Loucy (cell line): ENCODE measurements around the gene DKK3.

Experiments
- H2AFZ ChIP-seq: fragments of 200-600 bp; sonication (generic); 2 replicates; pipeline ENCODE4 v1.6.0; 2016; ENCODE audit warnings: antibody characterized with exemption, mild to moderate bottlenecking, low read length, moderate library complexity
- H3F3A ChIP-seq: fragments of 200-600 bp; 2 replicates; pipeline ENCODE4 v1.6.0; 2016; ENCODE audit warnings: antibody characterized with exemption, low read depth, mild to moderate bottlenecking
- H3K27me3 ChIP-seq: fragments of 200-600 bp; sonication (generic); 2 replicates; pipeline ENCODE4 v1.6.1; 2014; ENCODE audit warnings: low read length, mild to moderate bottlenecking; ENCODE audit not compliant: insufficient read depth, poor library complexity, severe bottlenecking
- H3K36me3 ChIP-seq: fragments of 200-600 bp; sonication (generic); 2 replicates; pipeline ENCODE4 v1.6.1; 2016; ENCODE audit warnings: low read length; ENCODE audit not compliant: insufficient read depth
- H3K4me1 ChIP-seq: fragments of 200-600 bp; sonication (generic); 2 replicates; pipeline ENCODE4 v1.5.1; 2014; ENCODE audit warnings: low read length, mild to moderate bottlenecking; ENCODE audit not compliant: insufficient read depth, poor library complexity, severe bottlenecking
- H3K4me2 ChIP-seq: fragments of 200-600 bp; sonication (generic); 2 replicates; pipeline ENCODE4 v1.6.0; 2014; ENCODE audit warnings: antibody characterized with exemption, low read length, low read depth, mild to moderate bottlenecking; ENCODE audit not compliant: poor library complexity, severe bottlenecking
- H3K4me3 ChIP-seq: fragments of 200-600 bp; sonication (generic); 2 replicates; pipeline ENCODE4 v1.5.1; 2014; ENCODE audit warnings: low read length, mild to moderate bottlenecking, mixed read lengths; ENCODE audit not compliant: poor library complexity, severe bottlenecking
- H3K79me2 ChIP-seq: fragments of 200-600 bp; sonication (generic); 2 replicates; pipeline ENCODE4 v1.6.1; 2014; ENCODE audit warnings: low read length; ENCODE audit not compliant: insufficient read depth
- H3K9ac ChIP-seq: fragments of 200-600 bp; sonication (generic); 2 replicates; pipeline ENCODE4 v1.6.0; 2014; ENCODE audit warnings: mild to moderate bottlenecking, low read depth, low read length, moderate library complexity; ENCODE audit not compliant: poor library complexity, severe bottlenecking
- H3K9me2 ChIP-seq: fragments of 200-600 bp; sonication (generic); replicated peaks from 2 replicates; pipeline ENCODE4 v1.6.1; 2016; ENCODE audit warnings: low read depth, low read length, mixed read lengths
- H3K9me3 ChIP-seq: fragments of 200-600 bp; sonication (generic); 2 replicates; pipeline ENCODE4 v1.6.1; 2014; ENCODE audit warnings: mild to moderate bottlenecking, antibody characterized with exemption, low read length, low read depth; ENCODE audit not compliant: insufficient read depth
- H4K20me1 ChIP-seq: fragments of 200-600 bp; sonication (generic); 2 replicates; pipeline ENCODE4 v1.6.0; 2014; ENCODE audit warnings: antibody characterized with exemption, low read length, mild to moderate bottlenecking; ENCODE audit not compliant: insufficient read depth, poor library complexity, severe bottlenecking
- CTCF ChIP-seq: fragments of 200-600 bp; sonication (generic); conservative IDR thresholded peaks from 2 replicates; pipeline ENCODE4 v1.5.1; 2014; ENCODE audit warnings: mild to moderate bottlenecking, antibody characterized with exemption, low read length
- EZH2phosphoT487 ChIP-seq: fragments of 200-600 bp; IDR thresholded peaks from 2 replicates; pipeline ENCODE4 v1.6.1; 2018; ENCODE audit warnings: antibody characterized with exemption, mild to moderate bottlenecking, moderate library complexity, borderline replicate concordance

Gene DKK3

GRCh38 chr11:11959601-11960000 lies 48.8 kb downstream of the DKK3 start:
- no peak overlapping the region for H3K4me3 ChIP-seq
- TF ChIP-seq CTCF, result no peak
- no peak for TF ChIP-seq EZH2phosphoT487
- H3K4me2 ChIP-seq, result peak overlapping the region; percentile 66
- no peaks in the 10 kb centered on the region for H3K9me3 ChIP-seq
- H3K27me3 ChIP-seq, result no peaks in the 10 kb centered on the region
- no peaks in the 10 kb centered on the region for H3K79me2 ChIP-seq
- H3F3A ChIP-seq, result no peaks in the 10 kb centered on the region
- H2AFZ ChIP-seq, result no peak overlapping the region
- H3K9me2 ChIP-seq, result no peaks in the 10 kb centered on the region
- H3K36me3 ChIP-seq, result peaks cover 26% of the 10 kb centered on the region; the same call in 1 of the 2 replicates
- H3K4me1 ChIP-seq, result peaks cover 30% of the 10 kb centered on the region
- no peaks in the 10 kb centered on the region for H4K20me1 ChIP-seq
- H3K9ac ChIP-seq, result no peak overlapping the region

GRCh38 chr11:11958403-11959231 lies 49.8 kb downstream of the DKK3 start:
- TF ChIP-seq CTCF, result no peak
- TF ChIP-seq EZH2phosphoT487, result no peak

GRCh38 chr11:11956006-11956405 lies 52.4 kb downstream of the DKK3 start:
- Histone ChIP-seq H3F3A (no peaks in the 10 kb centered on the region), H3K9me3 (no peaks in the 10 kb centered on the region), H3K79me2 (no peaks in the 10 kb centered on the region), H3K27me3 (no peaks in the 10 kb centered on the region), H3K4me1 (peaks cover 20% of the 10 kb centered on the region), H3K4me3 (no peak overlapping the region), H3K9ac (no peak overlapping the region), H3K9me2 (no peaks in the 10 kb centered on the region), H4K20me1 (no peaks in the 10 kb centered on the region), H2AFZ (no peak overlapping the region), H3K4me2 (no peak overlapping the region), H3K36me3 (peaks cover 52% of the 10 kb centered on the region; the same call in 1 of the 2 replicates)
- TF ChIP-seq EZH2phosphoT487, result no peak

More at GRCh38 chr11:11958403-11959231, 49.8 kb downstream of the DKK3 start:
- Histone ChIP-seq H3K79me2 (no peaks in the 10 kb centered on the region), H3K4me3 (no peak overlapping the region), H3F3A (no peaks in the 10 kb centered on the region), H3K9ac (no peak overlapping the region), H3K4me1 (peaks cover 30% of the 10 kb centered on the region), H3K4me2 (no peak overlapping the region), H4K20me1 (no peaks in the 10 kb centered on the region), H3K9me3 (no peaks in the 10 kb centered on the region), H3K36me3 (peaks cover 33% of the 10 kb centered on the region; the same call in 1 of the 2 replicates), H2AFZ (no peak overlapping the region), H3K9me2 (no peaks in the 10 kb centered on the region), H3K27me3 (no peaks in the 10 kb centered on the region)

GRCh38 chr11:11952036-11952435 lies 56.4 kb downstream of the DKK3 start:
- Histone ChIP-seq H3F3A (no peaks in the 10 kb centered on the region), H3K9me2 (no peaks in the 10 kb centered on the region), H3K36me3 (peaks cover 69% of the 10 kb centered on the region; the same call in 1 of the 2 replicates), H3K4me3 (no peak overlapping the region), H3K27me3 (no peaks in the 10 kb centered on the region), H3K4me2 (no peak overlapping the region), H3K9ac (no peak overlapping the region), H3K4me1 (no peaks in the 10 kb centered on the region), H4K20me1 (no peaks in the 10 kb centered on the region), H2AFZ (no peak overlapping the region), H3K79me2 (no peaks in the 10 kb centered on the region), H3K9me3 (no peaks in the 10 kb centered on the region)
- TF ChIP-seq EZH2phosphoT487 (no peak), CTCF (no peak)
